Thyroid gland (tissue), 4 donors: ENCODE data around the gene C5orf52.
"Not testable (repeated sequence)": the region's sequence is repeated elsewhere in the genome, so short reads cannot be mapped to it uniquely, and the experiment has no call there.

ENCODE experiments used
- POLR2A ChIP-seq, 2 donors: fragments of 450-650 bp; IDR thresholded peaks; one replicate each; pipeline ENCODE4 v1.6.1; 2017; ENCODE audit warnings: antibody characterized with exemption in 2 of 2, mild to moderate bottlenecking in 2 of 2, moderate library complexity in 1 of 2
- TF ChIP-seq, protein P1 (sequence below), 6 experiments: fragments of 200-600 bp in 3 of 6; fragments of 450-650 bp in 3 of 6; sonication (generic) in 3 of 6; IDR thresholded peaks; one replicate each; pipeline ENCODE4 v1.5.1; 2016 to 2019; ENCODE audit warnings: antibody characterized with exemption in 6 of 6, mild to moderate bottlenecking in 2 of 6, inconsistent platforms in 1 of 6, moderate library complexity in 1 of 6

DNA sequence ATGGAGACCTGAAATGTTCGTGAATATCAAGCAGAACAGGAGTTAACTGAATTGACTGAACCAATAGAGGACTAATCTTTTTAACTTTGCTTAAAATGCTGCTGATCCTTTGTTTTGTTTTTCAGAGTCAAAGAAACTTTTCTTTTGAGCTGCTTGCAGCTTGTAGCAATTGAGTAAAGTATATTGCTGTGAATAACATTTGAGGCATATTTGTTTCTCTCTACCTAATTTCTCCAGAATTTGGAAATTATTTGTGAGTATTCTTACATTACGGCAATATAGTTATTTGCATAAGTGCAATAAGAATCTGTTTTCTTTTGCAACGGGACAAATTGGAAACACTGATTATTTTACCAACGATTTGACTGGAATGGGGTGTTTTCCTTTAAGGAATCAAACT is 27.3 kb downstream of the C5orf52 start:
- TF ChIP-seq, protein P1, sequence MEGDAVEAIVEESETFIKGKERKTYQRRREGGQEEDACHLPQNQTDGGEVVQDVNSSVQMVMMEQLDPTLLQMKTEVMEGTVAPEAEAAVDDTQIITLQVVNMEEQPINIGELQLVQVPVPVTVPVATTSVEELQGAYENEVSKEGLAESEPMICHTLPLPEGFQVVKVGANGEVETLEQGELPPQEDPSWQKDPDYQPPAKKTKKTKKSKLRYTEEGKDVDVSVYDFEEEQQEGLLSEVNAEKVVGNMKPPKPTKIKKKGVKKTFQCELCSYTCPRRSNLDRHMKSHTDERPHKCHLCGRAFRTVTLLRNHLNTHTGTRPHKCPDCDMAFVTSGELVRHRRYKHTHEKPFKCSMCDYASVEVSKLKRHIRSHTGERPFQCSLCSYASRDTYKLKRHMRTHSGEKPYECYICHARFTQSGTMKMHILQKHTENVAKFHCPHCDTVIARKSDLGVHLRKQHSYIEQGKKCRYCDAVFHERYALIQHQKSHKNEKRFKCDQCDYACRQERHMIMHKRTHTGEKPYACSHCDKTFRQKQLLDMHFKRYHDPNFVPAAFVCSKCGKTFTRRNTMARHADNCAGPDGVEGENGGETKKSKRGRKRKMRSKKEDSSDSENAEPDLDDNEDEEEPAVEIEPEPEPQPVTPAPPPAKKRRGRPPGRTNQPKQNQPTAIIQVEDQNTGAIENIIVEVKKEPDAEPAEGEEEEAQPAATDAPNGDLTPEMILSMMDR (IDR thresholded peaks at IDR 0.05), result not testable (repeated sequence)
- TF ChIP-seq POLR2A (IDR thresholded peaks at IDR 0.05), result not testable (repeated sequence)
